ENCODE data around the gene FAM47C. TPM values are rescaled to one million over a fixed set of nuclear protein-coding genes. Genes with fewer than 3 reads are reported as not detected.
"Not testable (repeated sequence)": the region's sequence is repeated elsewhere in the genome, so short reads cannot be mapped to it uniquely, and the experiment has no call there.

Gene FAM47C
- total and polyA plus RNA-seq, 2 of the 4 experiments (the other 2 are of a cell fraction), result not detected

DNA sequence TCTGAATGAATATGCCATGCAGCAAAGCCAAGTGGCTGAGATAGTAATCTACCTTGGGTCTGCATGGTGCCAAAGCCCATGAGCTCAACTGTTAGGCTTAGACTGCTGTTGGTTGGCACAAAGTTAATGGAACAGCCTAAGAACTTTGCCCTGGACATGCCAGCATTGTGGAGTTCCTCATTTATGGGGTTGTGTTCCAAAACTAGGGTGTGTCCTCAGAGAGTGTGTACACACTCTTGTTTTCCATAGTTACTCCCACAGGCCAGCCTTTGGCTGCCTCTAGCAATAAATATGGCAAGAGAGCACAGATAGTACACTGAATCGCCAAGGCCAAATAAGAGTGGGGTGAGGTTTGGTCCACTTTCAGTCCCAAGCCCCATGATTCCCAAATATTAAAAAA lies 30.6 kb downstream of the FAM47C start:
- H2AFZ ChIP-seq (replicated peaks; ENCODE audit: low read length, poor library complexity); H3K23ac ChIP-seq (ENCODE audit: low read depth, low read length); ATAC-seq (ENCODE audit: low read depth); H2AK5ac ChIP-seq (ENCODE audit: low read depth, low read length); intact Hi-C loops (cut with micrococcal nuclease); H4K91ac ChIP-seq (ENCODE audit: insufficient read depth, low read depth, low read length); H2BK120ac ChIP-seq (ENCODE audit: low read depth, low read length); H3K18ac ChIP-seq (ENCODE audit: low read depth, low read length); H3K4me3 ChIP-seq (ENCODE audit: insufficient read depth, low read depth, low read length); H2AK9ac ChIP-seq (replicated peaks; ENCODE audit: low read depth, low read length, poor library complexity); H4K5ac ChIP-seq (ENCODE audit: low read depth, low read length); H3K27me3 ChIP-seq (ENCODE audit: control insufficient read depth, insufficient read depth, low read length); H3K79me1 ChIP-seq (ENCODE audit: low read depth in 1 of 2, low read length in 2 of 2); H2BK5ac ChIP-seq (ENCODE audit: low read depth, low read length, poor library complexity, severe bottlenecking); H4K20me1 ChIP-seq (ENCODE audit: insufficient read depth, low read length); H3K9me3 ChIP-seq (ENCODE audit: control insufficient read depth, insufficient read depth, low read length); dilution Hi-C loops (cut with HindIII; ENCODE audit: low sequenced_read_pairs, unreplicated experiment); H2BK15ac ChIP-seq (ENCODE audit: low read depth, low read length); H3K9me1 ChIP-seq (ENCODE audit: insufficient read depth, low read length); H3K4me1 ChIP-seq (ENCODE audit: control insufficient read depth, insufficient read depth, low read length); H3K36me3 ChIP-seq (ENCODE audit: control insufficient read depth, insufficient read depth, low read length); H3K4me2 ChIP-seq (ENCODE audit: low read depth, low read length); H3K56ac ChIP-seq (ENCODE audit: extremely low read depth, insufficient read depth, low read length); H3K27ac ChIP-seq (ENCODE audit: insufficient read depth, low read length); in situ Hi-C loops (cut with MboI; ENCODE audit: low sequenced_read_pairs); POLR2A ChIA-PET (ENCODE audit: unreplicated experiment); H4K8ac ChIP-seq (ENCODE audit: low read depth in 2 of 2, low read length in 2 of 2); DNase-seq; H3K14ac ChIP-seq (replicated peaks; ENCODE audit: low read depth, low read length); H2BK20ac ChIP-seq (ENCODE audit: low read depth, low read length); H3K4ac ChIP-seq (ENCODE audit: low read depth, low read length); H3K9ac ChIP-seq (ENCODE audit: low read depth, low read length); BruUV-seq (replicated peaks): not testable (repeated sequence)
- WGBS, 2 experiments (ENCODE audit: extremely low coverage in 2 of 2, insufficient read length in 1 of 2), result no CpG with 5 or more reads among the region's 1 CpG
- CTCF ChIA-PET, result interaction anchor here (0.6 kb wide), 1 partner anchor 722 kb away, joined by 3 read pairs; no protein-coding TSS in a partner anchor

DNA sequence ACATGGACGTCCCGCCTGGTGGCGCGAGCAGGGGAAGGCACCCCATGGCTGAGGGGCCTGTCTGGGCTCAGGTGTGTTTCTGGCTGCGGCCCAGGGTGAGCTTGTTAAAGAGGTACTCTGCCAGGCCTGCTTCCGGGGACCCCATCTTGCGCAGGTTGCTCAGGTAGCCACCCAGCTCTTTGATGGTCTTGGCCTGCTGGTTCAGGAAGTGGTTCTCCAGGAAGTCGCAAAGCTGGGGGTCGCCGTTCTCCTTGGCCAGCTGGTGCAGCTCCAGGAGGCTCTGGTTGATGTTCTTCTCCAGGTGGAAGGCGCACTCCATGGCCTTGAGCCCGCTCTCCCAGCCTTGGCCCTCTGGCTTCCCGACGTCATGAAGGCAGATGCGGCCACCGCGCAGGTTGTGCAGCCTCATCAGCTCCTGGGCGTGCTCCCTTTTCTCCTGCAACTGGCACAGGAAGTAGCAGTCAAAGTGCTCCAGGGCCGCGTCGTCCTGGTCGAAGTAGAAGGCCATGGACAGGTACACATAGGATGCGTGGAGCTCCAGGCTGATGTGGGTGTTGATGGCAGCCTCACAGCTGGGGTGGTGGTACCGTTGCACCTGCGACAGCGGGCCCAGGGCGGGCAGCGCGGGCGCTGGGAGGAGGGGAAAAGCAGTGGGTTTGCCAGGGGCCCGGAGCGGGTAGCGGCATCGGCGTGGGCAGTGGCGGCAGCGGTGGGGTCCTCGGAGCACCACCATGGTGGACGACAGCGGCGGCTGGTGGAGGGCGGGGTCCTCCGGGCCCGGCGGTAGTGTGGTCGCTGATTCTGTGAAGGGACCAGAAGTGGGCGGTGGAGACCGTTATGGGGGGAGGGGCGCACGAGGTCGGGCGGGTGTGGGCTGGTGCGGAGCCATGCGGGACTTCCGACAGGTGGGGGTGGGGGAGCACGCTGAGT lies 35.1 kb downstream of the FAM47C start:
- in situ Hi-C loops (cut with MboI; ENCODE audit: low sequenced_read_pairs); H2AFZ ChIP-seq (replicated peaks; ENCODE audit: low read length, poor library complexity); H3K4me3 ChIP-seq (ENCODE audit: insufficient read depth, low read depth, low read length); DNase-seq; ATAC-seq (ENCODE audit: low read depth); H2BK15ac ChIP-seq (ENCODE audit: low read depth, low read length); POLR2A ChIA-PET (ENCODE audit: unreplicated experiment); H3K36me3 ChIP-seq (ENCODE audit: control insufficient read depth, insufficient read depth, low read length); H3K9me3 ChIP-seq (ENCODE audit: control insufficient read depth, insufficient read depth, low read length); H3K23ac ChIP-seq (ENCODE audit: low read depth, low read length); H3K9me1 ChIP-seq (ENCODE audit: insufficient read depth, low read length); H3K56ac ChIP-seq (ENCODE audit: extremely low read depth, insufficient read depth, low read length); H2BK20ac ChIP-seq (ENCODE audit: low read depth, low read length); dilution Hi-C loops (cut with HindIII; ENCODE audit: low sequenced_read_pairs, unreplicated experiment); BruUV-seq (replicated peaks); H4K8ac ChIP-seq (ENCODE audit: low read depth in 2 of 2, low read length in 2 of 2); H3K18ac ChIP-seq (ENCODE audit: low read depth, low read length); H2AK5ac ChIP-seq (ENCODE audit: low read depth, low read length); H3K79me1 ChIP-seq (ENCODE audit: low read depth in 1 of 2, low read length in 2 of 2); H2BK120ac ChIP-seq (ENCODE audit: low read depth, low read length); H3K4me1 ChIP-seq (ENCODE audit: control insufficient read depth, insufficient read depth, low read length); H4K91ac ChIP-seq (ENCODE audit: insufficient read depth, low read depth, low read length); H3K4me2 ChIP-seq (ENCODE audit: low read depth, low read length); H2AK9ac ChIP-seq (replicated peaks; ENCODE audit: low read depth, low read length, poor library complexity); H2BK5ac ChIP-seq (ENCODE audit: low read depth, low read length, poor library complexity, severe bottlenecking); CTCF ChIA-PET; H3K4ac ChIP-seq (ENCODE audit: low read depth, low read length); H3K27me3 ChIP-seq (ENCODE audit: control insufficient read depth, insufficient read depth, low read length); H3K27ac ChIP-seq (ENCODE audit: insufficient read depth, low read length); H4K5ac ChIP-seq (ENCODE audit: low read depth, low read length); intact Hi-C loops (cut with micrococcal nuclease); H3K14ac ChIP-seq (replicated peaks; ENCODE audit: low read depth, low read length); H3K9ac ChIP-seq (ENCODE audit: low read depth, low read length); H4K20me1 ChIP-seq (ENCODE audit: insufficient read depth, low read length): not testable (repeated sequence)
- 75% methylated on average over 16 of the region's 56 CpGs; no CpG with 5 or more reads in 1 of the 2 experiments for WGBS, 2 experiments (ENCODE audit: extremely low coverage in 2 of 2, insufficient read length in 1 of 2)

Data from IMR-90 (cell line).